ENCODE results near the gene KLF9.
"Not testable (repeated sequence)": the region's sequence is repeated elsewhere in the genome, so short reads cannot be mapped to it uniquely, and the experiment has no call there.

Gene KLF9

GRCh38 chr9:70402213-70402612, 12.2 kb downstream of the KLF9 start:
- no peak overlapping the region for H3K4me3 ChIP-seq (ENCODE audit: low read depth in 1 of 2, low read length in 2 of 2)
- H3K36me3 ChIP-seq (ENCODE audit: control insufficient read depth in 1 of 2, insufficient read depth in 2 of 2, low read length in 2 of 2) = peaks cover 0 to 1% of the 10 kb centered on the region in 2 donors
- no peak overlapping the region for H3K27ac ChIP-seq (ENCODE audit: low read length)
- H3K9me3 ChIP-seq (ENCODE audit: control insufficient read depth in 1 of 2, low read length in 2 of 2) = no peaks in the 10 kb centered on the region
- H3K4me1 ChIP-seq (ENCODE audit: control insufficient read depth in 1 of 2, insufficient read depth in 2 of 2, low read length in 2 of 2) = peaks cover 35 to 91% of the 10 kb centered on the region in 2 donors
- H3K27me3 ChIP-seq (ENCODE audit: low read depth, low read length) = no peaks in the 10 kb centered on the region

GRCh38 chr9:70401241-70401640, 13.2 kb downstream of the KLF9 start:
- H3K9me3 ChIP-seq (ENCODE audit: control insufficient read depth in 1 of 2, low read length in 2 of 2); H3K36me3 ChIP-seq (ENCODE audit: control insufficient read depth in 1 of 2, insufficient read depth in 2 of 2, low read length in 2 of 2); H3K27ac ChIP-seq (ENCODE audit: low read length); H3K4me3 ChIP-seq (ENCODE audit: low read depth in 1 of 2, low read length in 2 of 2); H3K27me3 ChIP-seq (ENCODE audit: low read depth, low read length): not testable (repeated sequence)
- peaks cover 30 to 82% of the 10 kb centered on the region in 2 donors for H3K4me1 ChIP-seq (ENCODE audit: control insufficient read depth in 1 of 2, insufficient read depth in 2 of 2, low read length in 2 of 2)

- Histone ChIP-seq H3K4me1 (ENCODE audit: control insufficient read depth in 1 of 2, insufficient read depth in 2 of 2, low read length in 2 of 2) (peaks cover 21 to 79% of the 10 kb centered on the region in 2 donors), H3K27me3 (ENCODE audit: low read depth, low read length) (no peaks in the 10 kb centered on the region), H3K27ac (ENCODE audit: low read length) (no peak overlapping the region), H3K9me3 (ENCODE audit: control insufficient read depth in 1 of 2, low read length in 2 of 2) (no peaks in the 10 kb centered on the region), H3K36me3 (ENCODE audit: control insufficient read depth in 1 of 2, insufficient read depth in 2 of 2, low read length in 2 of 2) (no peaks in the 10 kb centered on the region), H3K4me3 (ENCODE audit: low read depth in 1 of 2, low read length in 2 of 2) (no peak overlapping the region)
Observed at GRCh38 chr9:70400107-70400892, 14.2 kb downstream of the KLF9 start.

GRCh38 chr9:70399141-70399540, 15.3 kb downstream of the KLF9 start:
- peaks cover 14 to 78% of the 10 kb centered on the region in 2 donors for H3K4me1 ChIP-seq (ENCODE audit: control insufficient read depth in 1 of 2, insufficient read depth in 2 of 2, low read length in 2 of 2)
- no peaks in the 10 kb centered on the region for H3K36me3 ChIP-seq (ENCODE audit: control insufficient read depth in 1 of 2, insufficient read depth in 2 of 2, low read length in 2 of 2)
- H3K27me3 ChIP-seq (ENCODE audit: low read depth, low read length) = no peaks in the 10 kb centered on the region
- no peak overlapping the region for H3K27ac ChIP-seq (ENCODE audit: low read length)
- H3K9me3 ChIP-seq (ENCODE audit: control insufficient read depth in 1 of 2, low read length in 2 of 2) = no peaks in the 10 kb centered on the region
- no peak overlapping the region for H3K4me3 ChIP-seq (ENCODE audit: low read depth in 1 of 2, low read length in 2 of 2)

- Histone ChIP-seq H3K4me3 (ENCODE audit: low read depth in 1 of 2, low read length in 2 of 2) (peak overlapping the region in 1 of 2 donors; percentile 1), H3K9me3 (ENCODE audit: control insufficient read depth in 1 of 2, low read length in 2 of 2) (no peaks in the 10 kb centered on the region), H3K27ac (ENCODE audit: low read length) (no peak overlapping the region), H3K4me1 (ENCODE audit: control insufficient read depth in 1 of 2, insufficient read depth in 2 of 2, low read length in 2 of 2) (peaks cover 6 to 77% of the 10 kb centered on the region in 2 donors), H3K27me3 (ENCODE audit: low read depth, low read length) (no peaks in the 10 kb centered on the region), H3K36me3 (ENCODE audit: control insufficient read depth in 1 of 2, insufficient read depth in 2 of 2, low read length in 2 of 2) (no peaks in the 10 kb centered on the region)
Observed at GRCh38 chr9:70398145-70398556, 16.3 kb downstream of the KLF9 start.

- Histone ChIP-seq H3K27me3 (ENCODE audit: low read depth, low read length) (no peaks in the 10 kb centered on the region), H3K36me3 (ENCODE audit: control insufficient read depth in 1 of 2, insufficient read depth in 2 of 2, low read length in 2 of 2) (no peaks in the 10 kb centered on the region), H3K4me3 (ENCODE audit: low read depth in 1 of 2, low read length in 2 of 2) (no peak overlapping the region), H3K9me3 (ENCODE audit: control insufficient read depth in 1 of 2, low read length in 2 of 2) (no peaks in the 10 kb centered on the region), H3K4me1 (ENCODE audit: control insufficient read depth in 1 of 2, insufficient read depth in 2 of 2, low read length in 2 of 2) (peaks cover 26 to 84% of the 10 kb centered on the region in 2 donors), H3K27ac (ENCODE audit: low read length) (no peak overlapping the region)
Observed at GRCh38 chr9:70395652-70396051, 18.8 kb downstream of the KLF9 start.

- Histone ChIP-seq H3K27me3 (ENCODE audit: low read depth, low read length) (no peaks in the 10 kb centered on the region), H3K4me3 (ENCODE audit: low read depth in 1 of 2, low read length in 2 of 2) (peak overlapping the region in 1 of 2 donors; percentile 3), H3K9me3 (ENCODE audit: control insufficient read depth in 1 of 2, low read length in 2 of 2) (no peaks in the 10 kb centered on the region), H3K4me1 (ENCODE audit: control insufficient read depth in 1 of 2, insufficient read depth in 2 of 2, low read length in 2 of 2) (peaks cover 34 to 72% of the 10 kb centered on the region in 2 donors), H3K27ac (ENCODE audit: low read length) (no peak overlapping the region), H3K36me3 (ENCODE audit: control insufficient read depth in 1 of 2, insufficient read depth in 2 of 2, low read length in 2 of 2) (no peaks in the 10 kb centered on the region)
Observed at GRCh38 chr9:70392850-70393249, 21.6 kb downstream of the KLF9 start.

GRCh38 chr9:70392189-70392588, 22.3 kb downstream of the KLF9 start:
- Histone ChIP-seq H3K9me3 (ENCODE audit: control insufficient read depth in 1 of 2, low read length in 2 of 2) (no peaks in the 10 kb centered on the region), H3K4me3 (ENCODE audit: low read depth in 1 of 2, low read length in 2 of 2) (no peak overlapping the region), H3K36me3 (ENCODE audit: control insufficient read depth in 1 of 2, insufficient read depth in 2 of 2, low read length in 2 of 2) (peaks cover 0 to 3% of the 10 kb centered on the region in 2 donors), H3K27ac (ENCODE audit: low read length) (no peak overlapping the region), H3K27me3 (ENCODE audit: low read depth, low read length) (no peaks in the 10 kb centered on the region), H3K4me1 (ENCODE audit: control insufficient read depth in 1 of 2, insufficient read depth in 2 of 2, low read length in 2 of 2) (peaks cover 28 to 72% of the 10 kb centered on the region in 2 donors)

GRCh38 chr9:70390933-70391341, 23.5 kb downstream of the KLF9 start:
- H3K4me1 ChIP-seq (ENCODE audit: control insufficient read depth in 1 of 2, insufficient read depth in 2 of 2, low read length in 2 of 2) = peaks cover 28 to 69% of the 10 kb centered on the region in 2 donors
- H3K9me3 ChIP-seq (ENCODE audit: control insufficient read depth in 1 of 2, low read length in 2 of 2) = no peaks in the 10 kb centered on the region
- H3K27me3 ChIP-seq (ENCODE audit: low read depth, low read length) = no peaks in the 10 kb centered on the region
- H3K27ac ChIP-seq (ENCODE audit: low read length) = peak overlapping the region; percentile 19
- H3K36me3 ChIP-seq (ENCODE audit: control insufficient read depth in 1 of 2, insufficient read depth in 2 of 2, low read length in 2 of 2) = peaks cover 12 to 15% of the 10 kb centered on the region in 2 donors
- no peak overlapping the region for H3K4me3 ChIP-seq (ENCODE audit: low read depth in 1 of 2, low read length in 2 of 2)

- Histone ChIP-seq H3K27ac (ENCODE audit: low read length) (peak overlapping the region; percentile 32), H3K4me3 (ENCODE audit: low read depth in 1 of 2, low read length in 2 of 2) (peak overlapping the region in 1 of 2 donors; percentile 13), H3K9me3 (ENCODE audit: control insufficient read depth in 1 of 2, low read length in 2 of 2) (no peaks in the 10 kb centered on the region), H3K27me3 (ENCODE audit: low read depth, low read length) (no peaks in the 10 kb centered on the region), H3K36me3 (ENCODE audit: control insufficient read depth in 1 of 2, insufficient read depth in 2 of 2, low read length in 2 of 2) (peaks cover 14 to 20% of the 10 kb centered on the region in 2 donors), H3K4me1 (ENCODE audit: control insufficient read depth in 1 of 2, insufficient read depth in 2 of 2, low read length in 2 of 2) (peaks cover 28 to 69% of the 10 kb centered on the region in 2 donors)
Observed at GRCh38 chr9:70389621-70390266, 24.7 kb downstream of the KLF9 start.

- Histone ChIP-seq H3K36me3 (ENCODE audit: control insufficient read depth in 1 of 2, insufficient read depth in 2 of 2, low read length in 2 of 2) (peaks cover 14 to 22% of the 10 kb centered on the region in 2 donors), H3K9me3 (ENCODE audit: control insufficient read depth in 1 of 2, low read length in 2 of 2) (no peaks in the 10 kb centered on the region), H3K4me3 (ENCODE audit: low read depth in 1 of 2, low read length in 2 of 2) (no peak overlapping the region), H3K4me1 (ENCODE audit: control insufficient read depth in 1 of 2, insufficient read depth in 2 of 2, low read length in 2 of 2) (peaks cover 28 to 65% of the 10 kb centered on the region in 2 donors), H3K27me3 (ENCODE audit: low read depth, low read length) (no peaks in the 10 kb centered on the region), H3K27ac (ENCODE audit: low read length) (peak overlapping the region; percentile 32)
Observed at GRCh38 chr9:70389188-70389587, 25.3 kb downstream of the KLF9 start.

All from muscle layer of duodenum (tissue), 2 donors.